ENCODE results near the gene SDF4.

The SDF4 gene

GRCh38 chr1:1218524-1219200 lies 13.1 kb downstream of the SDF4 start:
- DNase-seq (ENCODE audit: low spot score): no peak
- TF ChIP-seq CTCF (IDR thresholded peaks at IDR 0.05; ENCODE audit: extremely low read depth, missing control alignments): no peak

GRCh38 chr1:1217621-1218523 lies 13.9 kb downstream of the SDF4 start:
- TF ChIP-seq CTCF (IDR thresholded peaks at IDR 0.05; ENCODE audit: extremely low read depth, missing control alignments): no peak
- DNase-seq (ENCODE audit: low spot score): no peak

GRCh38 chr1:1216770-1217620 lies 14.8 kb downstream of the SDF4 start:
- no peak for DNase-seq (ENCODE audit: low spot score)
- no peak for TF ChIP-seq CTCF (IDR thresholded peaks at IDR 0.05; ENCODE audit: extremely low read depth, missing control alignments)

GRCh38 chr1:1215881-1216605 lies 15.8 kb downstream of the SDF4 start:
- no peak for TF ChIP-seq CTCF (IDR thresholded peaks at IDR 0.05; ENCODE audit: extremely low read depth, missing control alignments)
- DNase-seq (ENCODE audit: low spot score): no peak

GRCh38 chr1:1215080-1215676 lies 16.6 kb downstream of the SDF4 start:
- TF ChIP-seq CTCF (IDR thresholded peaks at IDR 0.05; ENCODE audit: extremely low read depth, missing control alignments): no peak
- no peak for DNase-seq (ENCODE audit: low spot score)

- TF ChIP-seq CTCF (IDR thresholded peaks at IDR 0.05; ENCODE audit: extremely low read depth, missing control alignments): no peak
- DNase-seq (ENCODE audit: low spot score): peak; percentile 74
These were observed 18.2 kb downstream of the SDF4 start, which contains the start of gene TNFRSF4 for GRCh38 chr1:1213345-1214265. TNFRSF4 (minus strand) TSS chr1:1214153; CDS start chr1:1214127, 26 bp downstream.
